Stimulated activated naive CD8-positive, alpha-beta T cell treated with anti-CD3 and anti-CD28 coated beads, Interleukin-15, Interleukin-2, amounts not matched to agents 100 ng/mL and 50 ng/mL, for 24 hours (primary cell): ENCODE results near the gene PXT1.
"Not testable (repeated sequence)": the region's sequence is repeated elsewhere in the genome, so short reads cannot be mapped to it uniquely, and the experiment has no call there.

Experiments used
- H3K27ac Mint-ChIP-seq: one replicate; pipeline ENCODE4 v1.8.0; 2021; ENCODE audit warnings: mild to moderate bottlenecking, mixed read lengths
- H3K27me3 Mint-ChIP-seq: one replicate; pipeline ENCODE4 v1.8.0; 2021; ENCODE audit warnings: mixed read lengths
- H3K36me3 Mint-ChIP-seq: one replicate; pipeline ENCODE4 v1.8.0; 2021; ENCODE audit warnings: low read depth, mixed read lengths
- H3K4me1 Mint-ChIP-seq: one replicate; pipeline ENCODE4 v1.8.0; 2021; ENCODE audit warnings: low read depth, mixed read lengths
- H3K4me3 Mint-ChIP-seq: one replicate; pipeline ENCODE4 v1.8.0; 2021; ENCODE audit warnings: mild to moderate bottlenecking, mixed read lengths
- H3K9me3 Mint-ChIP-seq: one replicate; pipeline ENCODE4 v1.8.0; 2021; ENCODE audit warnings: mixed read lengths

PXT1 gene

DNA sequence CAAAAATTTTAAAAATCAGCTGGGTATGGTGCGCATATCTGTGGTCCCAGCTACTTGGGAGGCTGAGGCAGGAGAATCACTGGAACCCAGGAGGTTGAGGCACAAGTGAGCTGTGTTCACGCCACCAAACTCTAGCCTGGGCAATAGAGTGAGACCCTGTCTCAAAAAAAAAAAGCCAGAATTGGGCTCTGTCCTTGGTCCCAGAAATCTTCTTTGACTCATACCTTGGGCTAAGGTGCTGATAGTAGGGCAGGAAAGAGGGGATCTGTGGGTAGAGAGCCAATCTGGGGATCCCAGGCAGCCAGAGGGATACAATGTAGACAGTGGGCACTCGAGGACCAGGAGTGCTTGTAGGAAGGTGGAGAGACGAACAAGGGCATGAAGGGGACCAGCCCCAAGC lies 68.5 kb downstream of the PXT1 start:
- H3K36me3 Mint-ChIP-seq = no peaks in the 10 kb centered on the region
- no peaks in the 10 kb centered on the region for H3K4me1 Mint-ChIP-seq
- no peak overlapping the region for H3K27ac Mint-ChIP-seq
- H3K9me3 Mint-ChIP-seq = no peaks in the 10 kb centered on the region
- H3K4me3 Mint-ChIP-seq = no peak overlapping the region
- H3K27me3 Mint-ChIP-seq = no peaks in the 10 kb centered on the region

DNA sequence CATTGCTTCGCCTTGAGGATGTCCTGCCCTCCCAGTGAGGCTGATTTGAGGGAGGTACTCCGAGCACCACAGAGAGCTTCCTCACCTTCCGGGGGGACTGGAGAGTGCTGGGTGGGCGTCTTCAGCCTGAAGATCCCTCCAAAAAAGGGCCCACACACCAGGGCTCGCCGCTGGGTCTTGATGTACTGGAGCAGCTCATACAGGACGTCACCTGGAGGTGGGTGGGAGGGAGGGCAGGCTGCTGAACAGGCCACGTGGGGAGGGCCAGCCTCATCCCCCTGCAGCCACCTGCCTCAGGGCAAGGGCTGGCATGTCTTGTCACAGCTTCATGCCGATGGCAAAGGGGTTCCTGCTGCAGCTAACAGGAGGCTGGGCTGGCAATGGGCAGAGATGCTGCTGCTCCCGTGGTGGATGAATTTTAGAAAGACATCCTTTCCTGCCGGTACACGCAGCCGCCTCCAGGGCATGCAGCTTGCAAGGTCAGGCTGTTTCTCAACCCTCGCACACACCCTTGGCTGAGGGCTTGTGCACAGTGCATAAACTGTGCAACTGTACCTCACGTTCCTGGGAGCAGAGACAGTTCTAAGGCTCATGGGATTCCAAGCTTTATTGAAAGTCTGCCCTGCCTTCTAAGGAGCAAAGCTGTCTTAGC lies 69.2 kb downstream of the PXT1 start:
- Mint-ChIP-seq H3K4me3 (no peak overlapping the region), H3K4me1 (no peaks in the 10 kb centered on the region), H3K36me3 (no peaks in the 10 kb centered on the region), H3K27ac (no peak overlapping the region), H3K9me3 (no peaks in the 10 kb centered on the region), H3K27me3 (no peaks in the 10 kb centered on the region)

DNA sequence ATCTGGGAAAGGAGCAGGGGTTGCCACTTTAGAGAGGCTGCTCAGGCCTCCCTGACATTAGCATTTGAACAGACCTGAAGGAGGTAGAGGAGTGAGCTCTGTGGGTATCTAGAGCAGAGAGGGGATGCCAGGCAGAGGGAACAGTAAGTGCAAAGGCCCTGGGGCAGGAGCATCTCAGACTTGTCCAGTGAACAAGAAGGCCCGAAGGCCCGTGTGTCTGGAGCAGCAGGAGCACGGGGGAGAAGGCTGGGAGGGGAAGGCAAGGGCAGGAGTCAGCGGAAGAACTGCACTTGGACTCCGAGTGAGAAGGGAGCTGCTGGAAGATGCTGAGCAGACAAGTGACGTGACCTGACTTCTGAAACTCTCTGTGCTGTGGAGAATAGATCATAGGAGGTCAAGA lies 70.6 kb downstream of the PXT1 start:
- Mint-ChIP-seq H3K27ac (no peak overlapping the region), H3K4me3 (no peak overlapping the region), H3K4me1 (no peaks in the 10 kb centered on the region), H3K27me3 (no peaks in the 10 kb centered on the region), H3K9me3 (no peaks in the 10 kb centered on the region), H3K36me3 (no peaks in the 10 kb centered on the region)

- Mint-ChIP-seq H3K27ac (no peak overlapping the region), H3K4me1 (no peaks in the 10 kb centered on the region)
Measured at GRCh38 chr6:36371211-36371610, 71.4 kb downstream of the PXT1 start.

DNA sequence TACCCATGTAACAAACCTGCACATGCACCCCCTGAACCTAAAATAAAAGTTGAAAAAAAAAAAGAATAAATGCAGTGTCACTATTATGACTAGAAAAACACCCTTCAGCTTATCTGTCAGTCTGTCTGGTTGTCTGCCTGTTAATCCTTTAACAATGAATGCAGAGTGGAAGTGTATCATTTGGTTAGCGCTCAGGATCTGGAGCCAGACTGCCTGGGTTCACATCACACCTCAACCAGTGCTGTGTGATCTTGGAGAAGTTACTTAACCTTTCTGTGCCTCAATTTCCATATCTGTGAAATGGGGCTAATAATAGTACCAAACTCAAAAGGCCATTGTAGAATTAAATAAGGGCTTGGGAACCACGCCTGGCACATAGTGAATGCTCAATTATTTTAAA lies 72.0 kb downstream of the PXT1 start:
- Mint-ChIP-seq H3K4me3 (no peak overlapping the region), H3K4me1 (no peaks in the 10 kb centered on the region), H3K36me3 (no peaks in the 10 kb centered on the region), H3K9me3 (no peaks in the 10 kb centered on the region), H3K27me3 (no peaks in the 10 kb centered on the region), H3K27ac (no peak overlapping the region)

More at GRCh38 chr6:36371211-36371610, 71.4 kb downstream of the PXT1 start:
- Mint-ChIP-seq H3K27me3 (no peaks in the 10 kb centered on the region), H3K36me3 (no peaks in the 10 kb centered on the region), H3K4me3 (no peak overlapping the region), H3K9me3 (no peaks in the 10 kb centered on the region)

GRCh38 chr6:36368921-36369865 lies 73.5 kb downstream of the PXT1 start:
- no peaks in the 10 kb centered on the region for H3K36me3 Mint-ChIP-seq
- no peak overlapping the region for H3K27ac Mint-ChIP-seq
- no peak overlapping the region for H3K4me3 Mint-ChIP-seq
- no peaks in the 10 kb centered on the region for H3K9me3 Mint-ChIP-seq
- no peaks in the 10 kb centered on the region for H3K4me1 Mint-ChIP-seq
- no peaks in the 10 kb centered on the region for H3K27me3 Mint-ChIP-seq

- Mint-ChIP-seq H3K36me3 (no peaks in the 10 kb centered on the region), H3K4me1 (no peaks in the 10 kb centered on the region), H3K9me3 (no peaks in the 10 kb centered on the region), H3K27ac (no peak overlapping the region), H3K27me3 (no peaks in the 10 kb centered on the region), H3K4me3 (no peak overlapping the region)
Measured at GRCh38 chr6:36368421-36368820, 74.2 kb downstream of the PXT1 start.

- H3K36me3 Mint-ChIP-seq = no peaks in the 10 kb centered on the region
- H3K9me3 Mint-ChIP-seq = no peaks in the 10 kb centered on the region
- H3K27me3 Mint-ChIP-seq = no peaks in the 10 kb centered on the region
- no peak overlapping the region for H3K27ac Mint-ChIP-seq
- H3K4me1 Mint-ChIP-seq = no peaks in the 10 kb centered on the region
- no peak overlapping the region for H3K4me3 Mint-ChIP-seq
Measured at GRCh38 chr6:36367743-36368142, 74.9 kb downstream of the PXT1 start.

DNA sequence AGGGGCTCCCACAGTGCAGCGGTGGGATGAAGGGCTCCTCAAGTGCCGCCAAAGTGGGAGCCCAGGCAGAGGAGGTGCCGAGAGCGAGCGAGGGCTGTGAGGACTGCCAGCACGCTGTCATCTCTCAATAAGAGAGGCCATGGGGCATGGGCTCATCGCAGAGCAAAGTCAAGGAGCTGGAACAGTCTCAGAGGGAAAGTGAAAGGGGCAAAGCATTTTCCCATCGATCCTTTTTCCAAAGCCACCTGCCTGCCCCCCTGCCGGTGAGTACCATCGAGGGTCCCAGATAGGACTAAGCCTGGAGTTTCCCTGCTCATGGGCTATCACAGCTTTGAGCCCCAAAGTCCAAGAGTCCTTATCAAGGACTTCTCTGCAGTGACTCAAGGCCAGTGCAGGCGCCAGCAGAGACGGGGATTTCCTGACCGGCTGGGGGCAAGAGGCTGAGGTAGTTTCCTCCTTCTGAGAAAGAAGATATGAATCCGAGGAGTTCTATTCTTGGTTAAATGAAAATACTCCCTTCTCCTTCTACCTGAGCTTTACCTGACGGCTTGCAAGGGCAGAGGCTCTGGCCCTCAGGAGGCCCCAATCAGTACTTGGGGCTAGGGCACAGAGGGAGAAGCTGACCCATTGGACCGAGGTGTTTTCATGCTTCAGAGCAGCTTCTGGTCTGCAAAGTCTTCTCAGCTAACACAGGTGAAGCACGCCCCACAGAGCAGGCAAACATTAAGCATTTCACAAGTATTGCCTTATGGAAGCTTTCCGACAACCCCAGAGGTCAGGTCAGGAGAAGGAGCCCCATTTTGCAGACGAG lies 77.8 kb downstream of the PXT1 start:
- H3K36me3 Mint-ChIP-seq = no peaks in the 10 kb centered on the region
- H3K27ac Mint-ChIP-seq = no peak overlapping the region
- H3K9me3 Mint-ChIP-seq = no peaks in the 10 kb centered on the region
- no peak overlapping the region for H3K4me3 Mint-ChIP-seq
- peaks cover 6% of the 10 kb centered on the region for H3K4me1 Mint-ChIP-seq
- no peaks in the 10 kb centered on the region for H3K27me3 Mint-ChIP-seq

GRCh38 chr6:36364061-36364635 lies 78.5 kb downstream of the PXT1 start:
- not testable (repeated sequence) for H3K36me3 Mint-ChIP-seq, H3K27ac Mint-ChIP-seq, H3K9me3 Mint-ChIP-seq, H3K4me1 Mint-ChIP-seq, H3K27me3 Mint-ChIP-seq, H3K4me3 Mint-ChIP-seq

DNA sequence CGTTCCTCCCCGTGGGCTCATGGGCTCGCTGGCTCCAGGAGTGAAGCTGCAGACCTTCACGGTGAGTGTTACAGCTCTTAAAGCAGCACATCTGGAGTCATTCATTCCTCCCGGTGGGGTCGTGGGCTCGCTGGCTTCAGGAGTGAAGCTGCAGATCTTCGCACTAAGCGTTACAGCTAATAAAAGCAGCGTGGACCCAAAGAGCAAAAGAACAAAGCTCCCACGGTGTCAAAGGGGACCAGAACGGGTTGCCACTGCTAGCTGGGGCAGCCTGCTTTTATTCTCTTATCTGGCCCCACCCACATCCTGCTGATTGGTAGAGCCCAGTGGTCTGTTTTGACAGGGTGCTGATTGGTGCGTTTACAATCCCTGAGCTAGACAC lies 79.3 kb downstream of the PXT1 start:
- not testable (repeated sequence) for H3K4me3 Mint-ChIP-seq, H3K36me3 Mint-ChIP-seq, H3K9me3 Mint-ChIP-seq, H3K27ac Mint-ChIP-seq, H3K27me3 Mint-ChIP-seq
- H3K4me1 Mint-ChIP-seq = peaks cover 12% of the 10 kb centered on the region

DNA sequence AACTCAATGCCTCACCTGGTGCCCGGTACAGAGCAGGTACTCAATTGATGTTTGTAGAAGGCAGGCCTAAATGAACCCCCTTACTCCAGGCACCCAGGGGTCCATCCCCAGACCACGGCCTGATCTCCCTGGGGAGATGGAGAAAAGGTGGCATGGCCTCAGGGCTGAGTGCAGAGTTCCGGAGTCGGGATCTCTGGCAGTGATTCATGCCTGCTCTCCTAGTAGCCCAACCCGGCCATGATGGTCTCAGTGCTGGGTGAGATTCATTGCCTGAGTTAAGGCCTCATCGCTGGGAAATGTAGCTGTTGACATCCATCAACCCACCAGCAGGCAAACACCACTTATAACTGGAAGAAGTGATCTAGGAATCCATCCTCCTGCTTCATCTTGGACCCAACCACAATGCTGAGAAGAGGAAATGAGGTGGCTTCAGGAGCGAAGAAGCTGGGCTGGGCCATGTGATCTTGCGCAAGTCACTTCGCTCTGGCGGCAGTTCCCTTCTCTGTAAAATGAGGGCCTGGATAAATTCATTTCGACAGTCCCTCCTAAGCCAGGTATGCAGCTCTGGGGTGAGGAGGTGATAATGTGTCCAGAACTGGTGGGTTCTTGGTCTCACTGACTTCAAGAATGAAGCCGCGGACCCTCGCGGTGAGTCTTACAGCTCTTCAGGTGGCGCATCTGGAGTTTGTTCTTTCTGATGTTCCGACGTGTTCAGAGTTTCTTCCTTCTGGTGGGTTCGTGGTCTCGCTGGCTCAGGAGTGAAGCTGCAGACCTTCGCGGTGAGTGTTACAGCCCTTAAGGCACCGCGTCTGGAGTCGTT lies 79.9 kb downstream of the PXT1 start:
- no peaks in the 10 kb centered on the region for H3K27me3 Mint-ChIP-seq
- no peaks in the 10 kb centered on the region for H3K9me3 Mint-ChIP-seq

GRCh38 chr6:36361071-36361470 lies 81.6 kb downstream of the PXT1 start:
- no peaks in the 10 kb centered on the region for H3K36me3 Mint-ChIP-seq
- no peak overlapping the region for H3K27ac Mint-ChIP-seq
- H3K27me3 Mint-ChIP-seq = no peaks in the 10 kb centered on the region

More for the DNA sequence above, 79.9 kb downstream of the PXT1 start:
- no peak overlapping the region for H3K4me3 Mint-ChIP-seq
- H3K27ac Mint-ChIP-seq = no peak overlapping the region
- peaks cover 18% of the 10 kb centered on the region for H3K4me1 Mint-ChIP-seq
- no peaks in the 10 kb centered on the region for H3K36me3 Mint-ChIP-seq

More at GRCh38 chr6:36361071-36361470, 81.6 kb downstream of the PXT1 start:
- Mint-ChIP-seq H3K4me1 (peaks cover 24% of the 10 kb centered on the region), H3K4me3 (no peak overlapping the region), H3K9me3 (no peaks in the 10 kb centered on the region)
